ENCODE measurements around the gene DTX4.

Gene DTX4

GRCh38 chr11:59223611-59224010 lies 51.7 kb downstream of the DTX4 start:
- Histone ChIP-seq H3K4me3 (ENCODE audit: low read length) (peak overlapping the region; percentile 58), H3K4me1 (ENCODE audit: control insufficient read depth, insufficient read depth, low read length) (peaks cover 54% of the 10 kb centered on the region)

GRCh38 chr11:59224351-59224928 lies 52.5 kb downstream of the DTX4 start:
- Histone ChIP-seq H3K4me1 (ENCODE audit: control insufficient read depth, insufficient read depth, low read length) (peaks cover 54% of the 10 kb centered on the region), H3K9me3 (ENCODE audit: control insufficient read depth, low read length) (no peaks in the 10 kb centered on the region), H3K9ac (ENCODE audit: low read length) (peak overlapping the region; percentile 68), H3K36me3 (ENCODE audit: control insufficient read depth, insufficient read depth, low read length, severe bottlenecking) (no peaks in the 10 kb centered on the region), H3K27me3 (replicated peaks; ENCODE audit: control insufficient read depth, insufficient read depth, low read length) (no peaks in the 10 kb centered on the region), H3K4me3 (ENCODE audit: low read length) (peak overlapping the region; percentile 58)
- DNase-seq (ENCODE audit: low read depth) = no peak

More at GRCh38 chr11:59223611-59224010, 51.7 kb downstream of the DTX4 start:
- DNase-seq (ENCODE audit: low read depth) = no peak
- H3K9ac ChIP-seq (ENCODE audit: low read length) = peak overlapping the region; percentile 68
- H3K36me3 ChIP-seq (ENCODE audit: control insufficient read depth, insufficient read depth, low read length, severe bottlenecking) = no peaks in the 10 kb centered on the region
- no peaks in the 10 kb centered on the region for H3K9me3 ChIP-seq (ENCODE audit: control insufficient read depth, low read length)
- H3K27me3 ChIP-seq (replicated peaks; ENCODE audit: control insufficient read depth, insufficient read depth, low read length) = no peaks in the 10 kb centered on the region

GRCh38 chr11:59225017-59225416 lies 53.1 kb downstream of the DTX4 start:
- Histone ChIP-seq H3K4me3 (ENCODE audit: low read length) (peak overlapping the region; percentile 56), H3K9me3 (ENCODE audit: control insufficient read depth, low read length) (no peaks in the 10 kb centered on the region), H3K27me3 (replicated peaks; ENCODE audit: control insufficient read depth, insufficient read depth, low read length) (no peaks in the 10 kb centered on the region), H3K4me1 (ENCODE audit: control insufficient read depth, insufficient read depth, low read length) (peaks cover 50% of the 10 kb centered on the region), H3K36me3 (ENCODE audit: control insufficient read depth, insufficient read depth, low read length, severe bottlenecking) (no peaks in the 10 kb centered on the region), H3K9ac (ENCODE audit: low read length) (peak overlapping the region; percentile 48)
- DNase-seq (ENCODE audit: low read depth) = no peak

GRCh38 chr11:59226396-59226795 lies 54.5 kb downstream of the DTX4 start:
- Histone ChIP-seq H3K36me3 (ENCODE audit: control insufficient read depth, insufficient read depth, low read length, severe bottlenecking) (no peaks in the 10 kb centered on the region), H3K9me3 (ENCODE audit: control insufficient read depth, low read length) (peaks cover 6% of the 10 kb centered on the region), H3K27me3 (replicated peaks; ENCODE audit: control insufficient read depth, insufficient read depth, low read length) (no peaks in the 10 kb centered on the region), H3K9ac (ENCODE audit: low read length) (no peak overlapping the region), H3K4me3 (ENCODE audit: low read length) (no peak overlapping the region), H3K4me1 (ENCODE audit: control insufficient read depth, insufficient read depth, low read length) (peaks cover 43% of the 10 kb centered on the region)
- DNase-seq (ENCODE audit: low read depth) = no peak

- no peak overlapping the region for H3K4me3 ChIP-seq (ENCODE audit: low read length)
- no peak overlapping the region for H3K9ac ChIP-seq (ENCODE audit: low read length)
- H3K4me1 ChIP-seq (ENCODE audit: control insufficient read depth, insufficient read depth, low read length) = no peaks in the 10 kb centered on the region
- peaks cover 21% of the 10 kb centered on the region for H3K9me3 ChIP-seq (ENCODE audit: control insufficient read depth, low read length)
- H3K27me3 ChIP-seq (replicated peaks; ENCODE audit: control insufficient read depth, insufficient read depth, low read length) = no peaks in the 10 kb centered on the region
- H3K36me3 ChIP-seq (ENCODE audit: control insufficient read depth, insufficient read depth, low read length, severe bottlenecking) = no peaks in the 10 kb centered on the region
- no peak for DNase-seq (ENCODE audit: low read depth)
Measured at GRCh38 chr11:59240322-59240721, 68.4 kb downstream of the DTX4 start.

GRCh38 chr11:59243633-59244032 lies 71.7 kb downstream of the DTX4 start:
- Histone ChIP-seq H3K36me3 (ENCODE audit: control insufficient read depth, insufficient read depth, low read length, severe bottlenecking) (no peaks in the 10 kb centered on the region), H3K27me3 (replicated peaks; ENCODE audit: control insufficient read depth, insufficient read depth, low read length) (no peaks in the 10 kb centered on the region), H3K4me3 (ENCODE audit: low read length) (no peak overlapping the region), H3K4me1 (ENCODE audit: control insufficient read depth, insufficient read depth, low read length) (peaks cover 4% of the 10 kb centered on the region), H3K9me3 (ENCODE audit: control insufficient read depth, low read length) (peaks cover 15% of the 10 kb centered on the region), H3K9ac (ENCODE audit: low read length) (no peak overlapping the region)
- DNase-seq (ENCODE audit: low read depth) = no peak

GRCh38 chr11:59247531-59248227 lies 75.7 kb downstream of the DTX4 start:
- Histone ChIP-seq H3K9me3 (ENCODE audit: control insufficient read depth, low read length) (no peaks in the 10 kb centered on the region), H3K27me3 (replicated peaks; ENCODE audit: control insufficient read depth, insufficient read depth, low read length) (no peaks in the 10 kb centered on the region), H3K36me3 (ENCODE audit: control insufficient read depth, insufficient read depth, low read length, severe bottlenecking) (no peaks in the 10 kb centered on the region), H3K4me3 (ENCODE audit: low read length) (no peak overlapping the region), H3K4me1 (ENCODE audit: control insufficient read depth, insufficient read depth, low read length) (peaks cover 4% of the 10 kb centered on the region), H3K9ac (ENCODE audit: low read length) (no peak overlapping the region)
- peak; percentile 90 for DNase-seq (ENCODE audit: low read depth)

GRCh38 chr11:59249535-59249934 lies 77.6 kb downstream of the DTX4 start:
- Histone ChIP-seq H3K4me1 (ENCODE audit: control insufficient read depth, insufficient read depth, low read length) (peaks cover 4% of the 10 kb centered on the region), H3K9me3 (ENCODE audit: control insufficient read depth, low read length) (no peaks in the 10 kb centered on the region), H3K27me3 (replicated peaks; ENCODE audit: control insufficient read depth, insufficient read depth, low read length) (no peaks in the 10 kb centered on the region), H3K36me3 (ENCODE audit: control insufficient read depth, insufficient read depth, low read length, severe bottlenecking) (no peaks in the 10 kb centered on the region), H3K9ac (ENCODE audit: low read length) (no peak overlapping the region), H3K4me3 (ENCODE audit: low read length) (no peak overlapping the region)
- no peak for DNase-seq (ENCODE audit: low read depth)

- H3K4me1 ChIP-seq (ENCODE audit: control insufficient read depth, insufficient read depth, low read length) = no peaks in the 10 kb centered on the region
- no peak for DNase-seq (ENCODE audit: low read depth)
- no peak overlapping the region for H3K4me3 ChIP-seq (ENCODE audit: low read length)
- no peaks in the 10 kb centered on the region for H3K27me3 ChIP-seq (replicated peaks; ENCODE audit: control insufficient read depth, insufficient read depth, low read length)
- no peak overlapping the region for H3K9ac ChIP-seq (ENCODE audit: low read length)
- no peaks in the 10 kb centered on the region for H3K9me3 ChIP-seq (ENCODE audit: control insufficient read depth, low read length)
- H3K36me3 ChIP-seq (ENCODE audit: control insufficient read depth, insufficient read depth, low read length, severe bottlenecking) = no peaks in the 10 kb centered on the region
Measured at GRCh38 chr11:59253001-59253400, 81.1 kb downstream of the DTX4 start.

- H3K9me3 ChIP-seq (ENCODE audit: control insufficient read depth, low read length) = no peaks in the 10 kb centered on the region
- no peaks in the 10 kb centered on the region for H3K4me1 ChIP-seq (ENCODE audit: control insufficient read depth, insufficient read depth, low read length)
- no peaks in the 10 kb centered on the region for H3K27me3 ChIP-seq (replicated peaks; ENCODE audit: control insufficient read depth, insufficient read depth, low read length)
- no peak overlapping the region for H3K4me3 ChIP-seq (ENCODE audit: low read length)
- DNase-seq (ENCODE audit: low read depth) = no peak
- H3K36me3 ChIP-seq (ENCODE audit: control insufficient read depth, insufficient read depth, low read length, severe bottlenecking) = no peaks in the 10 kb centered on the region
- no peak overlapping the region for H3K9ac ChIP-seq (ENCODE audit: low read length)
Measured at GRCh38 chr11:59254286-59254685, 82.4 kb downstream of the DTX4 start.

GRCh38 chr11:59255281-59255680 lies 83.3 kb downstream of the DTX4 start:
- DNase-seq (ENCODE audit: low read depth) = no peak
- Histone ChIP-seq H3K9ac (ENCODE audit: low read length) (no peak overlapping the region), H3K9me3 (ENCODE audit: control insufficient read depth, low read length) (no peaks in the 10 kb centered on the region), H3K27me3 (replicated peaks; ENCODE audit: control insufficient read depth, insufficient read depth, low read length) (no peaks in the 10 kb centered on the region), H3K4me3 (ENCODE audit: low read length) (no peak overlapping the region), H3K4me1 (ENCODE audit: control insufficient read depth, insufficient read depth, low read length) (no peaks in the 10 kb centered on the region), H3K36me3 (ENCODE audit: control insufficient read depth, insufficient read depth, low read length, severe bottlenecking) (no peaks in the 10 kb centered on the region)
